GM21825 (cell line): Measurements from ENCODE around the gene TRIM33.

Experiments
- ATAC-seq: cut with Tn5 transposase; IDR thresholded peaks from one replicate; pipeline ENCODE4 v1.9.1; 2021; ENCODE audit warnings: mild to moderate bottlenecking, moderate library complexity; ENCODE audit not compliant: unreplicated experiment

The TRIM33 gene

DNA sequence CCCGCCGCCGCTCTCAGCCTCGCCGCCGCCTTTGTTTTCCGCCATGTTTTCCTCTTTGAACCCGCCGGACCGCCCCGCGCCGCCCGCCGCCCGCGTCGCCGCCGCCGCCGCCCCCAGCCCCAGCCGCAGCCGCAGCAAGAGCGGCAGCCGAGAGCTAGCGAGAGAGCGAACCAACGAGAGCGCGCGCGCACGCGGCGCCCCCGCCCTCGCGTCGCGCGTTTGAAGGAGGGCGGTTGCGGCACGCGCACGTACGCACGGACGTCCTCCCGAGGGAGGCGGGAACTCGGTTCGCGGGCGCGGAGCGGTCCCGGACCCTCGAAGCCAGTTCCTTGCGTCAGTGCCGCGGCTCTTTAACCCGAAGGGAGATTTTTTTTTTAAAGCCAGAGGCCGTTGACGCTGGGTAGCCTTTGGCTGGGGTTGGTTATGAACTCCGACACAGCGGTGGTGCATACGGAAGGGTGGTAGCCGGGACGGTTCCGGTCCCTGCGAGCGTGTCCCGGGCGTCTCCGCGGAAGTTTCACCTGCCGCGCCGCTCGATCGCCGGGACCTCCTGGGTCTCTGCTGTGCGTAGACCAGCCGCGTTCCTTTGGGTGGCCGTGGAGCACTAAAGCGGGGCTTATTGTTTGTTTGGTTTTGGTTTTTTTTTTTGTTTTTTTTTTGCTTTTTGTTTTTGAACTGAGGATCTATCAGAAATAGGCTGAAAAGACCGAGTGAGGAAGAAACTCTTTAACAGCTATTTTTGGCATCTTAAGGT is at the start of gene TRIM33:
TRIM33 (minus strand) TSS at position 172 of the 754 bp plus-strand sequence; CDS start at position 45, 127 bp downstream.
- ATAC-seq: peak; percentile 77

DNA sequence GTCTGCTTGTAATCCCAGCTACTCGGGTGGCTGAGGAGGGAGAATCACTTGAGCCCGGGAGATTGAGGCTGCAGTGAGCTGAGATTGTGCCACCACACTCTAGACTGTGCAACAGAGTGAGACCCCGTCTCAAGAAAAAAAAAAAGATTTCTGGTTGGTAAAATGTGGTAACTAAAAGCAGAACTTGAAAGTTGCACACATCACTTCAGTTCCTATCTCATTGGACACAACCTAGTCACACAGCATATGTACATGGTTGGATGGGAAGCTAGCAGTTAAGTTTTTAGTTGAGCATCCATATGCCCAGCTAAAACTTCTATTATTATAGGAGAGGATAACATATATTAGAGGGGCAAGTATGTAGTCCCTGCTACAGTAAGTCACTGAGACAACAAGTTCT is 48.4 kb upstream of the TRIM33 start:
- ATAC-seq: peak; percentile 55

DNA sequence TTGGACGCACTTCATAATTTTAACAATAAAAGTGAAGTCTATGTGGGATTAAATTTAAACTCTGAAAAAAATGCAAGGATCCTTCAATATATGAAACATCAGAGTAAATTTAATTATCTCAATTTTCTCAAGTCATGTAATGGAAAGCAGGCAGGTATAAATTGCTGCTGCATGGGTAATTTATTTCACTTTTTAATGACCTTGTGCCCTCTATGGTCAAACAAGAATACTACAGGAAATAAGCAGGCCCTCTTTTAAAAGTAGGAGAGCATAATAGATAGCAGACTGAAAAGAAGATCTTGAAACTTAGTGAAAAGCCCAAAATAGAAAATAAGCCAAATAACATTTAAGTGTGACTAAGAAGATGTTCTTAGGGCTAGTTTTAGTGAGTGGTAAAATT is 47.5 kb upstream of the TRIM33 start:
- ATAC-seq: no peak

DNA sequence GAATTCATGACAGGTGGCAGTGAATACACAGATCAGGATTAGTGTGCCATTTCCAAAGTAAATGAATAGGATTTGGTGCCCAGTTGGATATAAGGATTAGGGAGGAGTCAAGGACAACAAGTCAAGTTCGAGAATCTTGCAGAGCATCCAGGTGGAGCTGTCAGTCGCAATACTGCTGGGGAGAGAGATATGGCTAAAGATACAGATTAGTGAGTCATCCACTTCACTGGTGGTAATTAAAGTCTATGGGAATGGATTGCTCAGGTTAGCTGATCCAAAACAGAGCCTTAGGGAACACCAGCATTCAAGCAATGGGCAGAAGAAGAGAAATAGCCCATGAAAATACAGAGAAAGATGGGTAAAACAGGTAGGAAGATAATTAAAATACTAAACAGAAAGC is 43.6 kb upstream of the TRIM33 start:
- no peak for ATAC-seq

DNA sequence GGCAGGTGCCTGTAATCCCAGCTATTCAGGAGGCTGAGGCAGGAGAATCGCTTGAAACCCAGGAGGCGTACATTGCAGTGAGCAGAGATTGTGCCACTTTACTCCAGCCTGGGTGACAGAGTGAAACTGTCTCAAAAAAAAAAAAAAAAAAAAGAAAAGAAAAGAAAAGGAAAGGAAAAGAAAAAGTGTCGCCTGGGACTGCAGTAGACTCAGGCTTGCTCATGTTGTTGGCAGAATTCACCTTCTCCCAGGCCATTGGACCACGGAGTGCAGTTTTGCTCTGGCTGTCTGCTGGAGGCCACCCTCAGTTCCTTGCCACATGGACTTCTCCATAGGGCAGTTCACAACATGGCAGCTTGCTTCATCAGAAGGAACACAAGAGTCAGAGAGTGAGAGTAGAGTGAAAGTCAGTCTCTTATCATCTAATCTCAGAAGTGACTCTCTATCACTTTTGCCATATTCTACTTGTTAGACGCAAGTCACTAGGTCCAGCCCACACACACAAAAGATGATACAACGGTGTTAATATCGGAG is 41.2 kb upstream of the TRIM33 start:
- no peak for ATAC-seq

DNA sequence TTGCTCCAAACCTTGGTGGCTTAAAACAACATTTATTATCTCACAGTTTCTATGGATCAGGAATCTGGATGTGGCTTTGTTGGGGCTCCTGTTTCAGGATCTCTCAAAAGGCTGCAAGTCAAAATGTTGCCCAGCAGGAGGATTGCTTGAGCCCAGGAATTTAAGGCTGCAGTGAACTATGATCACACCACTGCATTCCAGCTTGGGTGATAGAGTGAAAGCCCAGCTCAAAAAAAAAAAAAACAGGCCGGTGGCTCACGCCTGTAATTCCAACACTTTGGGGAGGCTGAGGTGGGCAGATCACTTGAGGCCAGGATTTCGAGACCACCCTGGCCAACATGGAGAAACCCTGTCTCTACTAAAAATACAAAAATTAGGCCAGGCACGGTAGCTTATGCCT is 40.4 kb upstream of the TRIM33 start:
- ATAC-seq: no peak

DNA sequence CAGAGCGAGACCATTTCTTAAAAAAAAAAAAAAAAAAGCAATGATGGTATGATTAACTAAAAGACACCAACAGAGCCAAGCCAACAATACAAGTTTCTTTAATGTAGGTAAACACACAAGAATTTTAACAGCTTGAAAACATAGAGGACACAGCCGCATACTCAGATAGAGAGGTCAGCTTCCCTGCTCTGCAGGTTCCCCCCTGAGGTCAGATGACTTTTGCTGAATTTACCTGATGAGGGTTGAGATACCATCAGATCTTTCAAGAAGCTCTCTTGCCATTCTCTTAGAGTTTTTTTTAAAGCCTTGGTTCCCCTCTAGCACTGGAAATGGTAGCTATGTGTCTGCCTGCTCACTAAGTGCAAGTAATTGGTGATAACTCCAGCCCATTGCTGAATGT is 39.3 kb upstream of the TRIM33 start:
- no peak for ATAC-seq

DNA sequence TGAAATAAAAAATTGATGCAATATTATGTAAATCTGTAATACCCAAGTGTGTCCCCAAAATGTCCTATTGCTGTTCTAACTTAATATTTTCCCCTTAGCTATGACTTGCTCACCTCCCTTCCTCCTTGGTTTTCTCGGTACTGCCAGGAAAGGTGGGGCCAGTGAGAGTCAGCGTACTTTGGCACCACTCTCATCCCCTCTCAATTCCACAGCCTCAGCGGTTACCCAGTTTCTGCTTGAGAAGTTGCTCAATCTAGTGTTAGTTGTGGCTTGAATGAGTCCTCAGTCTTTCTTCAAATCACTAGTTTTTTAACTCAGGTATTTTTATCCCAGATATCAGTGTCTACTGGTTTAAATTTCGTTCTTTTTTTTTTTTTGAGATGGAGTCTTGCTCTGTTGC is 38.1 kb upstream of the TRIM33 start:
- no peak for ATAC-seq

DNA sequence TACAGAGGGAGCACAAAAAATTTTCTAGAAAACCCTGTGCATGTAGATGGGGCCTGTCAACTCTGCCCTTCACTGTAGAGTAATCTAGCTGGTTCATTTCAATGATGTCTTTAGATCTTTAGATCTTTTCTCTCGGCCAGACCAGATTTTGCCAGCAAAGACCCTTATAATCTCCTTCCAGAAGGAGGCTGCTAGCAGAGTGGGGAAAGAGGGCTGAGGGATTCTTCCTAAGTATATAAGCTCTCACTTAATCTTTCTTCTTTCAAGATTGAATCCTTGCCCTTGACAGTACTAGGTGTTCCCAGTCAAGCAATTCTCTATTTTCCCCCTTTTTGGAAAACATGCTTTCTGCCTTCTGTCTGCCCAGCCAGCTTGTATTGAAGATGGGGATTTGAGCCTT is 36.1 kb upstream of the TRIM33 start:
- no peak for ATAC-seq

DNA sequence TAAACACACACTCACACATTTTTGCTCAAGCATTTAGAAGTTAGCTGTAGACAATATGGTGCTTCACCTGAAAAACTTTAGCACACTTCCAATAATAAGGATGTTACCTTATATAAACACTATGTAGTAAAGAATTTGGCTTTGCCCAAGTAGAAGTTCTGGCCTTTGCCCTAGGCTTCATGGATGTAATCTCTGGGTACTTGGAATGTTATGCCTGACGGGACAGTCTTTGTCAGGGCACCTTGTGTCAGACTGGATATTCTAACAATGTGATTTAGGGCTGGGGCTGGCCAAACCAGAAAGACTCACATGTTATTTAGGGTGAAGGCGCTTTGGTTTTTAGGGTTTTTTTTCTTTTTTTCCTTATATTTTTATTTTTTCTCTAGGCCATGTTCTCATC is 34.8 kb upstream of the TRIM33 start:
- no peak for ATAC-seq

DNA sequence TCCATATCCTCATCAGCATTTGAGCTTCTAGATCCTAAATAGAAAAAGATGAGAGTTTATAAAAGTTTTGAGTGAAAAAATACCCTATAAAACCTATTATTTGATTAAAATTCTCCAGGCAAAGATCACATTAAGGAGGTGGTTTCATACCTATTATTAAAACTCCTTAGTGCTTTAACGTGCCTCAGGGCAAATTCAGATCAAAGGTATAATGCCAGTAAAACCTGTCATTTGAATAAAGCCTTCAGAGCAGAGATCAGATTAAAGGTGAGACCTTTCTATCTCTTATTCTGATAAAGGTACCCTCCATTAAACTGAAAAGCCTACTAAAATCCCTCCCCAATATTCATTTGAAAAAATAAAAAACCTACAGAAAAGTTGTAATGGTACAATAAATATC is 34.3 kb upstream of the TRIM33 start:
- ATAC-seq: no peak

DNA sequence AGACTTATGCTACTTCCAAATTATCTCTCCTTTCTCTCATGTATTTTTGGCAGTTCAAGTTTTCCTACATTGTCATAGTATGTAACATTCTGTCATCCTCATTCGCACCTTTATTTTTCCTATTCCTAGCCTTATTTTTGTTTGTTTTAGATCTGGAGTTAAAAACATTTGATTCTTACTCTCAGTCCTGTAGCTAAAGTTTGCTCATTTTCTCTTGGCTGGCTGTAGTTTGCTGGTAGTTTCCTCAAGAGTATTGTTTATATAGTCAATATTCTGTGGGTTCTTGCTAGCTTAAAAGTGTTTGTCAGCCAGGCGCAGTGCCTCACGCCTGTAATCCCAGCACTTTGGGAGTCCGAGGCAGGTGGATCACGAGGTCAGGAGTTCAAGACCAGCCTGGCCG is 29.8 kb upstream of the TRIM33 start:
- no peak for ATAC-seq

DNA sequence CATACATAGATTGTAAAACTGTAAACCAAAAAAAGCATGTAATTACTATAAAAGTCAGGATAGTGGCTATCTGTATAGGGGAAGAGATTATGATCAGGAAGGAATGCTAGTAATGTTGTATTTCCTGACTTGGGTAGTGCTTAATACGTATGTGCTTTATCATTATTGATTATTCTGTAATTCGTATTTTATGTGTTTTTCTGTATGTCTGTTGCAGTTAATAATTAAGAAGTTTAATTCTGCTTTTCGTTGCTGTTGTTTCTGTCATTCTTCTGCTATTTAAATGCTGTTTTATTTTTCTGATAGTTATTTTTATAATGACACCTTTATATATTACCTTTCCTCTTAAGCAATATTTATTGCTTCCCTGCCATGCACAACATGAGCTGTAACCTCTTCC is 29.3 kb upstream of the TRIM33 start:
- ATAC-seq: no peak

DNA sequence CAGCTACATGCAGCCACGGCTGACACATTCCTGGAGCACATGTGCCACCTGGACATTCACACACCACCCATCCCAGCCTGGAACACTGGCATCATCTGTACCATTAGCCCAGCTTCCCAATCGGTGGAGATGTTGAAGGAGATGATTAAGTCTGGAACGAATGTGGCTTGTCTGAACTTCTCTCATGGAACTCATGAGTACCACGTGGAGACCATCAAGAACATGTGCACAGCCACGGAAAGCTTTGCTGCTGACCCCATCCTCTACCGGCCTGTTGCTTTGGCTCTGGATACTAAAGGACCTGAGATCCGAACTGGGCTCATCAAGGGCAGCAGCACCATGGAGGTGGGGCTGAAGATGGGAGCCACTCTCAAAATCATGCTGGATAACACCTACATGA is 25.0 kb upstream of the TRIM33 start:
- ATAC-seq: no peak

DNA sequence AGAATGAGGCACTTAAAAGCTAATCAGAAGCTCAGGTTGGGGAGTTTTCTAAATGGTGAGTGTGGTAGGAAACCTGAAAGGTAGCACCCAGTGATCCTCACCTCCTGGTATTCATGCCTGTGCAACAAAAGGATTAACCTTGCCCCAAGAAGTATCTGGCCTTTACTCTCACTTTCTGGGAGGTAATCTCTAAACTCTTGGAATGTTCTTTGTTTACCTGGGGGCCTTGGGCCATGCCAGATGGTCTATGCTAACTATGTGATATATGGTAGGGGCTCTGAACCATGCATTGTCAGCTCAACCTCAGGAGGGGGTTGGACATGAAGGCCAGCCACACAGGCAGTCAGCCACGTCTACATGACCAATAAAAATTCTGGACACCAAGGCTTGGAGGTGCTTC is 24.4 kb upstream of the TRIM33 start:
- no peak for ATAC-seq

DNA sequence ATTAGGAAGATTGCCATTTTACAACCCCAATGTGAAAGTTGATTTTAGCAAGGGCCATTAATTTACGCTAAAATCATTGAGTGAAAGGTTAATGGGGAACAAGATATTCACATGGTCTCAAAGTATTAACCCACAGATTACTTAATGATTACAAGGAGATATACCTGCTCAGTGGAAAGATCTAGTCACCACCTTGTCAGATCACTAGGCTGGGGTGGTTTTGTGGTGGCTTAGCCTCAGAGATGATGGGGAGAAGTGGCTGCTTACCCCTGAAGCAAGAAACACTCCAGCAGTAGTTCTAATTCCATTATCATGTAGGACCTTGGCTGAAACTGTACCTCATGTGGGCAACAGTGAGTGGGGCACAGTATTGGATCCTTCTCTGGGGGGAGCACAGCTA is 20.1 kb upstream of the TRIM33 start:
- no peak for ATAC-seq

DNA sequence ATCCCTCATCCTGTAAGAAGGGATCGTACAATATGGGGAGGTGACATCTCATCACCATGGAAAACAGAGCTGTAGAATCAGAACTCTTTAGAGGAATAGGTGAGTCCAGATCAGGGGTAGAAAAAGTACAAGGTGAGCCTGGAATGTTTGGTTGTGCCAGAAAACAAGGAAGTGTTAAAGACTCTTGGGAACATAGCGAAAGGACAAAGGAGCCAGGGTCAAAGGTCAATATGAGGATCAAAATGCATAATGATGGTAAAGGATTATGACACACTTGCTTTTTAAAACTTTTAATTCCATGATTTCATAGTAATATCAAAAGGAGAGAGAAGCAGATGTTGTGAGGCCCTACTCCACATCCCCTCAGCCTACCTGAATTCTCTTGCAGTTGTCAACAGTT is 19.2 kb upstream of the TRIM33 start:
- no peak for ATAC-seq

DNA sequence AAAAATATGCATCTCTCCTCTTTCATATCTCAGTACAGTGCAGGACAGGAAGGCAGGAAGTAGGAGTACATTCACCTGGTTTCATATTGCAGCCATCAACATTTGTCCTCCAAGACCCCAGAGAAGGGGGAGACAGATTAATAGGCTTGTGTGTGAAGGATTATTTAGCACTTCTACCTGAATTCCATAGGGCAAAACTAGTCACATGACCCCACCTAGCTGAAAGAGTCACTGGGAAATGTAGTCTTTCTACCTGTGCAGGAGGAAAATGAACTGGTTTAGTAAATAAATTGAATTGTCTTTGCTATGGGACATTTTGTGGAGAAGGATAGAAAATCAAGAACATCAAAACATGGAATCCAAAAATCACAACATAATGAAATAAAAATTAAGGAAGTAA is 13.9 kb upstream of the TRIM33 start:
- ATAC-seq: no peak

DNA sequence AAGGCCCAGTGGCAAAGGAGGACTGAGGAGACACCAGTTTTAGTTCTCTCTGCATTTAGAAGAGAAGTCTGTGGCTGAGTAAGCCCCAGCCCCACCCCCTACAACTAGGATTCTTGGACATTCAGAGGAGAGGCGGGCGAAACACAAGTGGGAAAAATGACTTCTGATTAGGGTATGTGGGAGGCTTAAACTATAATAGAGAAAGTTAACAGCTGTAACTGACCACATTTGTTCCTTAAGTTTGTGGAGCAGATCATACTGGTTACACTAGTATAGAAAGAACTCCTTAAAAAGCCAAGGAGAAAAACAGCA is 11.2 kb upstream of the TRIM33 start:
- no peak for ATAC-seq

DNA sequence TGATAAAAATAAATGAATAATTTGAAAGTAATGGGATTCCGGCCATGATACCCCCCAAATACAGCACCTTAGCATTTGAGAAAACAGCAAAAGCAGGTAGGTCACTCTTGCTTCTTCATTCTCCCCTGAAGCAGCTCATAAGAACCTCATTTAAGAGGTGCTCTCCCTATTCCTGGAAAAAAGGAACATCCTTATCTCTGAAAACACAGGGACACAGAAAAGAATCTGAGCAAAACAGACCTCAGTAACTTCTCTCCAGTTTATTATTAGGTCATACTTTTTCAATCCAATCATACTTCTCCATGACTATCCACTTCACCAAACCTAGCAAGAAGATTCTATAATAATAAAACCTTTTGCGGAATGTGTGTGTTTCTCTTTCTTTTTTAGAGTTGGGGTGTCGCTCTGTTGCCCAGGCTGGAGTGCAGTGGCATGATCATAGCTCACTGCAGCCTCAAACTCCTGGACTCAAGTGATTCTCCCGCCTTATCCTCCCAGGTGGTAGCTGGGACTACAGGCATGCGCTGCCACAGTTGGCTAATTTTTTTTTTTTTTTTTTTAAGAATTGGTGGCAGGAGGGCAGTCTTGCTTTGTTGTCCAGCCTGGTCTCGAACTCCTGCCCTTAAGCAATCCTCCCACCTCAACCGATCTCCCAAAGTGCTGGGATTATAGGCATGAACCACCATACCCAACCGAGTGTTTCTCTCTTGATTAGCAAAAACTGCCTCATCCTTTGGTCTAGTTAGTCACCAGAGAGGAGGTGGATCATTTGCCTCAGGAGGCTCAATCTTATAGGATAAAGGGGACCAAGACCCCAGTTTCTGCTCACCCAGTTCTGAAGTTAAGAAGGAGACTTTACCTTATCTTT is 10.6 kb upstream of the TRIM33 start:
- no peak for ATAC-seq

DNA sequence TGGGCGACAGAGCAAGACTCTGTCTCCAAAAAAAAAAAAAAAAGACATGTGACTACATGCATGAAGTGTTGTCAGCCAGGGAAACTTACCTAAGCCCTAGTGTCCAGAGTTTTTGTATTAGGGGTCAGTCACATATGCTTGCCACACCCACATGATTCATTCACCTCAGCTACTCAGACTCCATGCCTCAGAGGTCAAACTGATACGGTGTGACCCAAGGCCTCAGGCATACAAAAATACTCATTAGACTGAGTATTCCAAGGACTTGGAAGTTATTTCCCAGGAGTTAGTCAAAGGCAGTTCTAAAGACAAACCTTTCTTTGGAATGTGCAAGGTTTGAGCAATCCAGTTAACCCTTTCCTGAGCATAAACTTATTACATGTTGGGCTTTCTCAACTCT is 6.3 kb upstream of the TRIM33 start:
- no peak for ATAC-seq

DNA sequence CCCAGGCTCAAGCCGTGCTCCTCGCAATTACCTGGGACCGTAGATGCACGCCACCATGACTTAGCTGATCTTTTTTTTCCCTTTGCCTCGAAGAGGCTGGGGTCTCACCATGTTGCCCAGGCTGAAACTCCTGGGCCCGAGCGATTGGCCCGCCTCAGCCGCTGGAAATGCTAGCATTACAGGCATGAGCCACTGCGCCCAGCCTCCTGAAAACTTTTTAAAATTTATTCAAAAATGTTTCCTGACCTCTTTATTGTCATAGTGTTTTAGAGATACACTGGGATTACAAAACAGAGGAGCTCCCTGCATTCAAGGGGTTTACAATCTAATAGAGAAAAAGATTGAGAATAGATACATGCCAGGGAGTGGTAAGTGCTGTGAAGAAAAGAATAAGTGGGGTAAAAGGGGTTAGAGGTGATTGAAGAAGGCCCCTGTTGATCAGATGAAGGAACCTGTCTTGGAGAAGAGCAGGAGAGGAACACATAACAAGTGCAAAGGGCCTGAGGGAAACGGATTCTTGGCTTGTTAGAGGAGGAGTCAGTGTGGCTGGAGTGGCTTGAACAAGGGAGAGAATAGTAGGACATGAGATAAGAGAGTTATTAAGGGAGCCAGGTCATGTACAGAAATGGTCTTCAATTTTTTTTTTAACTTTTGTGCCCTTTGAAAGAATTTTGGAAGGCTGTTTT is 1.7 kb upstream of the TRIM33 start:
- no peak for ATAC-seq
